Immature natural killer cell (primary cell): ENCODE results near the gene PKN1. TPM values are rescaled to one million over a fixed set of nuclear protein-coding genes. Genes with fewer than 3 reads are reported as not detected.

ENCODE experiments used
- DNase-seq, 3 donors: peaks; one replicate each; pipeline ENCODE4 v3.0.0; 2022; ENCODE audit warnings: mixed read lengths in 1 of 3
- H3K27ac Mint-ChIP-seq, 6 donors: one replicate each; pipeline ENCODE4 v1.8.0; 2020; ENCODE audit warnings: mixed read lengths in 6 of 6, mild to moderate bottlenecking in 5 of 6, inconsistent platforms in 4 of 6, moderate library complexity in 3 of 6
- H3K27me3 Mint-ChIP-seq, 3 donors: one replicate each; pipeline ENCODE4 v1.8.0; 2020 to 2021; ENCODE audit warnings: low read depth in 3 of 3, mild to moderate bottlenecking in 3 of 3, mixed read lengths in 3 of 3, moderate library complexity in 3 of 3, inconsistent platforms in 1 of 3
- H3K36me3 Mint-ChIP-seq, 3 donors: one replicate each; pipeline ENCODE4 v1.8.0; 2020; ENCODE audit warnings: mixed read lengths in 3 of 3, inconsistent platforms in 2 of 3, mild to moderate bottlenecking in 2 of 3
- H3K4me1 Mint-ChIP-seq, 2 donors: one replicate each; pipeline ENCODE4 v1.8.0; 2020; ENCODE audit warnings: inconsistent platforms in 2 of 2, mild to moderate bottlenecking in 2 of 2, mixed read lengths in 2 of 2, moderate library complexity in 1 of 2
- H3K4me3 Mint-ChIP-seq, 5 donors: one replicate each; pipeline ENCODE4 v1.8.0; 2020; ENCODE audit warnings: mild to moderate bottlenecking in 5 of 5, mixed read lengths in 5 of 5, inconsistent platforms in 3 of 5, moderate library complexity in 3 of 5
- H3K9me3 Mint-ChIP-seq, 6 donors: one replicate each; pipeline ENCODE4 v1.8.0; 2020; ENCODE audit warnings: mild to moderate bottlenecking in 6 of 6, mixed read lengths in 6 of 6, inconsistent platforms in 4 of 6, moderate library complexity in 3 of 6
- polyA plus RNA-seq, 3 donors: library from polyadenylated mRNA; unstranded; fragments of 300-500 nt; fragmentation: Illumina TruSeq; gene quantifications; one replicate each; pipeline ENCODE4 v1.2.3, GENCODE V29; 2021

Gene PKN1
- polyA plus RNA-seq, 3 donors from 2014 or later, result 74.3 to 94.6 (median 84.7) TPM

DNA sequence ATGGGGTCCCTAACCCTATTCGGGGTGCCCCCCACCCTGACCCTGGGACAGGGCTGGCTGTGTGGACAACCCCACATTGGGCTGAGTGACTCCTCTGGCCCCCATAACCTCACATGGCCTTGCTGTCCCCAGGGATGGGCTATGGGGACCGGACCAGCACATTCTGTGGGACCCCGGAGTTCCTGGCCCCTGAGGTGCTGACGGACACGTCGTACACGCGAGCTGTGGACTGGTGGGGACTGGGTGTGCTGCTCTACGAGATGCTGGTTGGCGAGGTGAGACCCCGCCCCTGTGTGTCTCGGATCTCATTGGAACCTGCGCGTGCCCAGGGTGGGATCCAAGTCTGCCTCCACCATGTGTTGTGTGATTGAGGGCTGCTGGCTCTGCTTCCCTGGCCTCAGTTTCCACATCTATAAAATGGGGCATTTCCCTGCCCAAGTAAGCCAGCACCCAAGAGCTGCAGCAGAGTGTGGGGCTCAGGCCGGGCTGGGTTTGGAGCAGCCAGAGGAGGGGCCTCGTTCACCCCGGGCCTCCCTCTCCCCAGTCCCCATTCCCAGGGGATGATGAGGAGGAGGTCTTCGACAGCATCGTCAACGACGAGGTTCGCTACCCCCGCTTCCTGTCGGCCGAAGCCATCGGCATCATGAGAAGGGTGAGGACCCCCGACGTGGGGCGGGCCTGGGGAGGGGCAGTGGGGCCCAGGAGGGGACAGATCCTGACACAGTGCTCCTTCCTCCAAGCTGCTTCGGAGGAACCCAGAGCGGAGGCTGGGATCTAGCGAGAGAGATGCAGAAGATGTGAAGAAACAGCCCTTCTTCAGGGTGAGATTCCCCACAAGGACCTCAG lies 37.1 kb downstream of the PKN1 start:
- DNase-seq, result no peak
- H3K27me3 Mint-ChIP-seq, result peaks cover 3 to 17% (median 13%) of the 10 kb centered on the region in 3 donors
- H3K36me3 Mint-ChIP-seq, result peaks cover 0 to 22% (median 0%) of the 10 kb centered on the region in 3 donors
- peaks cover 13 to 25% of the 10 kb centered on the region in 2 donors for H3K4me1 Mint-ChIP-seq
- peaks cover 0 to 1% (median 0%) of the 10 kb centered on the region in 6 donors for H3K9me3 Mint-ChIP-seq
- H3K4me3 Mint-ChIP-seq, result no peak overlapping the region
- peak overlapping the region in 4 of 6 donors; percentile 28 to 60 (median 33) for H3K27ac Mint-ChIP-seq

DNA sequence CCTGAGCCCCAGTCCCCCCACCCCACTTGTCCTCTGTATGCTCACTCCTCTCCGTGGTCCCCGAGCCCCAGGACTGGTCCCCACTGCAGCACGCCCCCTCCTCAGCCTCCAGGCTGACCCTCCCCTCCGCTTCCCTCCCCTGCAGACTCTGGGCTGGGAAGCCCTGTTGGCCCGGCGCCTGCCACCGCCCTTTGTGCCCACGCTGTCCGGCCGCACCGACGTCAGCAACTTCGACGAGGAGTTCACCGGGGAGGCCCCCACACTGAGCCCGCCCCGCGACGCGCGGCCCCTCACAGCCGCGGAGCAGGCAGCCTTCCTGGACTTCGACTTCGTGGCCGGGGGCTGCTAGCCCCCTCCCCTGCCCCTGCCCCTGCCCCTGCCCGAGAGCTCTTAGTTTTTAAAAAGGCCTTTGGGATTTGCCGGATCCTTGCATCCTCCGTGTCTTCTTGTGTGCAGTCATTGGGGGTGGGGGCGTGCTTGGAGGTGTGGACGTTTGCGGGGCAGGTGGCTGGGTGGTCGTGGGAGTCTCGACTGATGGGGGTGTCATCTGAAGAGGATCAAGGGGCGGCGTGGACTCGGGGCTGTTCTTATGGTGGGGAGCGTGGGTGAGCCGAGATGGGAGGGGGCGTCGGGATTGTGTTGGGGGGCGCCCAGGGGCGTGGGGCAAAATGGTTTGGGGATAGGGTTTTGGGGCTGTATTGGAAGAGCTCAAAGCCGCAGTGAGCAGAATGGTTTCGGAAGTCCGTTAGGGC lies 38.5 kb downstream of the PKN1 start:
- Mint-ChIP-seq H3K27me3 (peaks cover 3 to 26% (median 19%) of the 10 kb centered on the region in 3 donors), H3K4me3 (peak overlapping the region in 3 of 5 donors; percentile 8 to 67 (median 57)), H3K36me3 (peaks cover 0 to 16% (median 0%) of the 10 kb centered on the region in 3 donors), H3K27ac (peak overlapping the region in 5 of 6 donors; percentile 13 to 89 (median 85)), H3K9me3 (peaks cover 0 to 1% (median 0%) of the 10 kb centered on the region in 6 donors), H3K4me1 (peaks cover 26 to 38% of the 10 kb centered on the region in 2 donors)
- DNase-seq, result no peak

DNA sequence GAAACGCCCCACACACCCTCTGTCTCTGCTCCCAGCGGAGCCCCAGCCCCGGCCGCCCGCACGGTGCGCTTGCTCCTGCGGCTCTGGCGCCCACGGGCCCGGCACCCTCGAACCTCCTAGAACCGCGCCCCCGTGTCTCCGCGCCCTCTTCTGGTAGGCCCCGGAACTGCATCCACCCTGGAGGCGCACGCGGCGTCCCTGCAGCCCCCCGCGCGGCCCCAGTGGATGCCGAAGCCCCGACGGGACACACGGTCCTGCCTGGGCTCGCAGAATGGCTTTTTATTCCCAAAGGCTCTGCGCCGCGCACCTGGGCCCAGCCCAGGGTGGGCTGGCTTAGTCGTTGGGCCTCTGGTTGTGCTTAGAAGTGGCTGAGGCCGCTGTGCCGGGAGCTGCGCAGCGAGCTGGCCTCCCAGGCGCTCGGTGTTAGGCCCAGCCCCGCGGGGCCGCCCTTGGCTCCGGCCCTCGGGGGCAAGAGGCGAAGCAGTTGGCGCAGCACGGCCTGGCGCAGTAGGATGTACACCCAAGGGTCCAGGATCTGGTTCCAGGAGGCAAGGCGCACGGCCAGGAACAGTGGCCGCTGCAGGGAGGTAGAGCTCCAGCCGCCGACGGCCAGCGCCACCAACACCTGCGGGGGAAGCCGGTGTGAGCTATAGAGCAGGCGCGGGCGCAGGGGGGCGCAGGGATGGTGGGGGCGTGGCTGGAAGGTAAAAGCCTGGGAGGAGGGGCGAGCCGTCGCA lies 39.3 kb downstream of the PKN1 start:
- Mint-ChIP-seq H3K4me1 (peaks cover 28 to 43% of the 10 kb centered on the region in 2 donors), H3K27ac (peak overlapping the region in 5 of 6 donors; percentile 13 to 91 (median 85)), H3K36me3 (peaks cover 0 to 16% (median 0%) of the 10 kb centered on the region in 3 donors), H3K9me3 (peaks cover 0 to 1% (median 0%) of the 10 kb centered on the region in 6 donors), H3K27me3 (peaks cover 3 to 32% (median 21%) of the 10 kb centered on the region in 3 donors), H3K4me3 (peak overlapping the region; percentile 59 to 74 (median 71))
- DNase-seq, result peak; percentile 80 to 88 (median 83)

DNA sequence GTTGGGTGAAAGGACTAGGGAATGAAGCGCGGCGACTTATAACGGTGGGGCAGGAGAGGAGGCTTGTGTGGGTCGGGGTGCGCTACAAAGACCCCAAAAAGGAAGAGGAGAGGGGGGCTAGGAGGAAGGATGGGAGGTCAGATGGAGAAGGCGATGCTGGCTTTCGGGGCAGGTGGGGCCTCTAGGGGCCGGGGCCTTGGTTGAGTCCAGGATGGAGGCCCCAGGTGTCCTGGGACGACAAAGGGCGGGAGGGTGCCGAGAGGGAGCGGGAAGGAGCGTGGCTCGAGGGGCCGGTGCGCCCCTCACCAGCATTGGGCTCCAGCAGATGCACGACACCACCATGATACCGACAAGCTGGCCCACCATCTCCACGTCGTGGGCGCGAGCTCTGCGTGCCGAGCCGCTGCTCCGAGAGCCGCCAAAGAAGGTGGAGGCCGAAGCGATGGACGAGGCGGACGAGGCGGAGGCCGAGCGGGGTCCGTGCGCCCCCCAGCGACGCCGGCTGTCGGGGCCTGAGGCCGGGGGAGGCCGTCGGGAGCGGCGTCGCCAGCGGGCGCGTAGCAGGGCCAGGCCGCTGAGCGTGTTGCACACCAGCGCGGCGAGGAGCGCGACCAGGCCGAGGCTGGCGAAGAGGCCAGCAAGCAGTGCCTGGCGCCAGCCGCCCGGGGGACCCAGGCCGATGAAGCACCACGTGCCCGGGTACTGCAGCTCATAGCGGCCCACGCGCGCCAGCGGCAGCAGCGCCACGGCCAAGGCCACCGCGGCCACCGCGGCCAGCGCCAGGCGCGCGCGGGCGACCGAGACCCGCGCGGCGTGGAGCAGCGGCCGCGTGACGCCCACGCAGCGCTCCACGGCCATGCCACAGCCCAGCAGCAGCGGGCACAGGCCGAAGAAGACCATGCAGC lies 40.2 kb downstream of the PKN1 start:
- Mint-ChIP-seq H3K27me3 (peaks cover 3 to 32% (median 21%) of the 10 kb centered on the region in 3 donors), H3K4me1 (peaks cover 28 to 43% of the 10 kb centered on the region in 2 donors)

DNA sequence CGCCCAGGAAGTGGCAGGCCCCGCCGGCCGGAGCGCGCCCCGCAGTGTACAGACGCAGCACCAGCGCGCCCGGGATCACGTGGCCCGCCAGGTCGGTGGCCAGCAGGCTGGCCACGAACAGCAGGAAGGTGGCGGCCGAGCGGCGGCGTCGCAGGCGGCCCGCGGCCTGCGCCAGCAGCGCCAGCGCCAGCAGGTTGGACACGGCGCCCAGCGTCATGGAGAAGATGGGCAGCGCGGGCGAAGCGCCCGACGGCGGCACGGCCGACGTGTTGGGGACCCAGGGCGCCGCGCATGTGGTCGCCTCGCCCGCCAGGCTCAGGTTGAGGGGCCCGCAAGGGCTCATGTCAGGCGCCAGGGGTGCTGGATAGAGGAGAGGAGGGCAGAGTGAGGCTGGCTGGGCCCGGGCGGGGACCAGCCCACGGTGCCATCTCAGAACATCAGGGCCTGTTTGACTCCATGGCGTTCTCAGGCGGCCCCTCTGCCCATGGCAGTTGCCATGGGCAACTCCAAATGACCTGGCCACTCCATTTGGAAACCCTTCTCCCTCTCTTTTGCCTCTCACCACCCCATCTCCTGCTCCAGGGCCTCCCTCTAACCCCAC lies 41.0 kb downstream of the PKN1 start:
- Mint-ChIP-seq H3K36me3 (peaks cover 0 to 6% (median 0%) of the 10 kb centered on the region in 3 donors), H3K27me3 (peaks cover 3 to 32% (median 20%) of the 10 kb centered on the region in 3 donors), H3K4me3 (peak overlapping the region; percentile 27 to 73 (median 44)), H3K9me3 (peaks cover 0 to 1% (median 0%) of the 10 kb centered on the region in 6 donors), H3K27ac (peak overlapping the region in 3 of 6 donors; percentile 87 to 92 (median 88)), H3K4me1 (peaks cover 28 to 44% of the 10 kb centered on the region in 2 donors)
- DNase-seq, result peak in 1 of 3 donors; percentile 43

More for the DNA sequence above, 40.2 kb downstream of the PKN1 start:
- H3K4me3 Mint-ChIP-seq, result peak overlapping the region; percentile 59 to 74 (median 71)
- DNase-seq, result peak in 1 of 3 donors; percentile 21
- H3K27ac Mint-ChIP-seq, result peak overlapping the region in 4 of 6 donors; percentile 26 to 91 (median 83)
- peaks cover 0 to 8% (median 0%) of the 10 kb centered on the region in 3 donors for H3K36me3 Mint-ChIP-seq
- peaks cover 0 to 1% (median 0%) of the 10 kb centered on the region in 6 donors for H3K9me3 Mint-ChIP-seq

DNA sequence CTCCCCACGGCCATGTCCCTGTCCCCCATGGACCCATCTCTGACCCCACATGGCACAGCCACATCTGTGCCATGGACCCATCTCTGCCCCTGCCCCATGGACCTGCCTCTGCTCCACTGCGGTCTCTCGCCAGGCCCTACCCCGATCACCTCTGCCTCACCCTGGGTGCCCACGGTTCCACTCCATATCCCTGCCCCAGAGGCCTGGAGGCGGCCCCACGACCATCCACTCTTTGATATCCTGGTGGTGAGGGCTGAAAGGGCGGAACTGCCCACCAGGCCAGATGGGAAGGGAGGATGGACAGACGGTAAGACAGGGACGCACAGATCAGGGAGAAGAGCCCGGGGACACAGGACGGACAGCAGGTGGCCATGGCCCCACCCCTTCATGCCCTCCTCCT lies 41.7 kb downstream of the PKN1 start:
- peak overlapping the region; percentile 27 to 73 (median 44) for H3K4me3 Mint-ChIP-seq
- H3K27me3 Mint-ChIP-seq, result peaks cover 3 to 32% (median 20%) of the 10 kb centered on the region in 3 donors
- H3K27ac Mint-ChIP-seq, result peak overlapping the region in 5 of 6 donors; percentile 42 to 92 (median 87)

DNA sequence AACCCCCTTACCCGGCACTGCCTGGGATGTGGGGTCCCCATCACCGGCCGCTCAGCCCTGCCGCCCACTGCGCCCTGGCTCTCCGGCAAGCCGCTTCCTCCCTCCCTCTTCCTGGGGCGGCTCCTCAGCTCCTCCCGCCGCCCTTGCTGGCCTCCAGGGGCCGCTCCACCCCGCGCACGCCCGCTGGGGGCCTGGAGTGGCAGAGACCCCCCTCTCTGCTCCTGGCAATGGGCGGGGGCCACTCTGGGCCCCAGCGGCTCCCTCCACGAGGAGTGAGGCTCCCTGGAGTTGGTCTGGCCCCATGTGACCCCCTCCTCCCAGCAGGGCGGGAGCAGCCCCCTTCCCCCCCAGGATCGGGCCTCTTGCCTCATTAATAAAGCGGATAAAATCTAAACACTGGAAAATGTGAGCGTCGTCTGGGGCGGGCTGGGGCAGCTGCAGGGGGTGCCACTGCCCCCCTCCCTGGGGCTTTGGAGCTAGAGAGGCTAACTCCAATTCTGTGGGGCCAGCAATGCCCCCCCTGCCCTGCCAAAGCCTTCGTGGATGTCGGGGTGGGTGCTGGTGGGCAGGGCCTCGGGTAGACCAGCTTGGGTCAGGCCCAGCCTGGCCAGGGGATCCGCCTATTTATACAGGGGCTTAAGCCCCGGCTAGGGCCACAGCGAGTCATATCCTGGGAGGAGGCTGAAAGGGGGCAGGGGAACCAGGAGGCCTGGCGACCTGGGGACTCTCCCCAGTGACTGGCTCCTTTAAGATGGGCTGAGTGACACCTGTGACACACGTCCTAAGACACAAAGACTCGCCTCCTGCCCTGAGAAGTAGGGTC lies 42.4 kb downstream of the PKN1 start, which contains the start of gene PTGER1:
Gene PTGER1, minus strand, starts transcription at position 104 of the 823 bp plus-strand sequence. CDS start 1,034 bp downstream, outside the sequence.
- peak within 1 kb of the TSS; percentile 56 to 96 (median 90) for H3K27ac Mint-ChIP-seq
- peaks cover 0 to 1% (median 0%) of the 10 kb centered on the region in 6 donors for H3K9me3 Mint-ChIP-seq
- peaks cover 0 to 3% (median 0%) of the 10 kb centered on the region in 3 donors for H3K36me3 Mint-ChIP-seq
- peak in 1 of 3 donors; percentile 60 for DNase-seq
- H3K27me3 Mint-ChIP-seq, result peaks cover 3 to 32% (median 20%) of the 10 kb centered on the region in 3 donors
- peaks cover 28 to 47% of the 10 kb centered on the region in 2 donors for H3K4me1 Mint-ChIP-seq
- peak within 1 kb of the TSS; percentile 44 to 73 (median 65) for H3K4me3 Mint-ChIP-seq

More for the DNA sequence above, 41.7 kb downstream of the PKN1 start:
- H3K36me3 Mint-ChIP-seq, result peaks cover 0 to 3% (median 0%) of the 10 kb centered on the region in 3 donors
- no peak for DNase-seq
- peaks cover 28 to 47% of the 10 kb centered on the region in 2 donors for H3K4me1 Mint-ChIP-seq
- H3K9me3 Mint-ChIP-seq, result peaks cover 0 to 1% (median 0%) of the 10 kb centered on the region in 6 donors

DNA sequence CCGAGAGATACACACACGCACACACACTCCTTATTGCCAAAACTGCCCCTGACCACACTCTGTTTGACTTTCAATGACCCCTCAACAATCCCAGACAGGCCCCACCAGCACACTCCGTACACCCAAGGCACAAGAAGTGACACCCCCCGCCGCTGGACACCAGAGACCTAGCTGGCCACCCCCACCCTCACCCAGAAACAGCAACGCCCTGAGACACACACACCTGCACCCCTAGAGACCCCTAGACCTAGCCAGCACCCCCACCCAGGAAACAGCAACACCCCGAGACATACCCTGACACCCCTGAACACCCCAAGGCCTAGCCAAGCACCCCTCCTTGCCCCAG lies 43.2 kb downstream of the PKN1 start:
- peaks cover 0 to 1% (median 0%) of the 10 kb centered on the region in 6 donors for H3K9me3 Mint-ChIP-seq
- no peak for DNase-seq
- peak overlapping the region in 4 of 5 donors; percentile 41 to 67 (median 63) for H3K4me3 Mint-ChIP-seq
- H3K27me3 Mint-ChIP-seq, result peaks cover 3 to 32% (median 20%) of the 10 kb centered on the region in 3 donors
- H3K4me1 Mint-ChIP-seq, result peaks cover 28 to 44% of the 10 kb centered on the region in 2 donors
- peaks cover 0 to 3% (median 0%) of the 10 kb centered on the region in 3 donors for H3K36me3 Mint-ChIP-seq
- peak overlapping the region; percentile 56 to 96 (median 90) for H3K27ac Mint-ChIP-seq

DNA sequence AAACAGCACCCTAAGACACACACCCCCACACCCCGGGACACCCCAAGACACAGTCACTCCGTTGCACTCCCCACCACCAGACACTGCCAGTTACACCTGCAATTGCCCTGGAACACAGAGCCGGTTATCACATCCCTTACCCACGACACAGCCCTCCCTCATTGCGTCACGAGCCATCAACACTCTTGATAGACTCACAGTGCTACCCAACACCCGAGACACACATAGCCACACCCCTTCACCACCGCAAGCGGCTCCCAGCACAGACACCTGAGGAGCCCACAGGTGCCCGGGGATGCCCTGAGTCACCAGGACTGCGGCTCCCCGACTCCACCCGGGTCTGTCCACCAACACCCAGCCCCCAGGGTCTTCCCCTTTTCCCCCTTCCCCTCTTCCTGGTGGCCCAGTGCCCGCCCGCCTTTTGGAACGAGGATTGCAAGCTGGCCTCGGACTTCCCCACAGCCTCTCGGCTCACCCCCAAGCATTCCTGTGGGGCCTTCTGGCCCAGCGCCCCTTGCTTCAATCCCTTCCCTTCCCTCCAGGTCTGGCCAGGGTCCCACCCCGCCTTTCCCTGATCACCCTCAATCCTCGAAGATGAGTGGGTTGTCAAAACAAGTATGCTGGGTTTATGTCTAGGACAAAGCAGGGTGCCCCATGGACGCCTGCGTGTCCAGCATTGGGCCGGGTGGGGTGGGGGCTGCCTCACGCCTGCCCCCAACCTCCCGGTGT lies 43.7 kb downstream of the PKN1 start:
- H3K27ac Mint-ChIP-seq, result peak overlapping the region; percentile 56 to 96 (median 90)
- peaks cover 0 to 3% (median 0%) of the 10 kb centered on the region in 3 donors for H3K36me3 Mint-ChIP-seq
- peak; percentile 55 to 96 (median 85) for DNase-seq
- no peaks in the 10 kb centered on the region for H3K9me3 Mint-ChIP-seq
- H3K4me1 Mint-ChIP-seq, result peaks cover 28 to 42% of the 10 kb centered on the region in 2 donors
- peaks cover 3 to 30% (median 20%) of the 10 kb centered on the region in 3 donors for H3K27me3 Mint-ChIP-seq
- peak overlapping the region in 4 of 5 donors; percentile 41 to 67 (median 63) for H3K4me3 Mint-ChIP-seq

DNA sequence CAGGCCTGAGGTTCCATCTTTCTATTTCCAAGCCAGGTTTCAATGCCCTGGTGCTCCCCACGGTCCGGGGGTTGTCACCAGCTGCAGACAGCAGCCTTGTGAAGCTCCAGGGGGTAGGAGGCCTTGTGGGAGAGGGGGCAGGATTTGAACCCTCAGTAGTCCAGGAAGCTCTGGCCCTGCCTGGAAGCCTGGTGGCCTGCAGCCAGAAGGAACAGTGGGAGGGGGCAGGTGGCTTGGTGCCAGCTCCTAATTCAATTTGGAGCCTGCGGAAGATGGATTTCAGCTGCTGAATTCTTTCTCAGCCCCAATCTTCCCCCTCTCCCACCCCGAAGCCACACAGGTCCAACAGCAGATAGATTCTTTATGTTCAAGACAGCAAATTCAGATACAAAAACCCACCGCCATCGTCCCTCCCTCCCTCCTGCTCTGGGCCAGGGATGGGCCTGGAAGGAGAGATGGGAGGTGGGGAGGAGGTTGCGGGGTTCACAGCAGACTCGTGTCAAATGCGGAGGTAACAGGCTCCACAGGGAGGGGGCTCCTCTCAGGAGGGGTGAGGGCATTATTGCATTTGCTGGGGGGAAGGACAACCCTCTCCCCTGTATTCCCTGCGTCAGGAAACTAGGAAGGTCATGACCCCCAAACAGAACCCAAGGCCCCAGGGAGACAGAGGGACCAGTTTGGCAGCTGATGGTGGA lies 44.5 kb downstream of the PKN1 start:
- no peak overlapping the region for H3K4me3 Mint-ChIP-seq
- H3K27me3 Mint-ChIP-seq, result peaks cover 3 to 25% (median 15%) of the 10 kb centered on the region in 3 donors
- H3K36me3 Mint-ChIP-seq, result peaks cover 0 to 3% (median 0%) of the 10 kb centered on the region in 3 donors
- no peaks in the 10 kb centered on the region for H3K9me3 Mint-ChIP-seq
- H3K4me1 Mint-ChIP-seq, result peaks cover 28 to 39% of the 10 kb centered on the region in 2 donors
- H3K27ac Mint-ChIP-seq, result peak overlapping the region in 4 of 6 donors; percentile 45 to 92 (median 72)
- DNase-seq, result no peak
